ENCODE data around the gene GLO1. TPM values are rescaled to one million over a fixed set of nuclear protein-coding genes. Genes with fewer than 3 reads are reported as not detected.

Gene GLO1
- total RNA-seq, 1 experiment from 2014 or later = 155 TPM

- no peak overlapping the region for H3K4me3 Mint-ChIP-seq (ENCODE audit: unreplicated experiment)
- no peak overlapping the region for H3K4me3 ChIP-seq (ENCODE audit: low read depth, low read length)
- intact Hi-C loops (cut with micrococcal nuclease; ENCODE audit: unreplicated experiment) = no loop called here
- no TSS peak for BruUV-seq (replicated peaks)
- no peaks in the 10 kb centered on the region for H3K27me3 Mint-ChIP-seq (ENCODE audit: insufficient read depth, unreplicated experiment)
- POLR2A ChIA-PET = no interaction called here
- peaks cover 4% of the 10 kb centered on the region; the same call in 1 of the 2 replicates for H3K9me3 ChIP-seq
- no peaks in the 10 kb centered on the region for H3K27me3 ChIP-seq (replicated peaks; ENCODE audit: control insufficient read depth, insufficient read depth, low read length)
- no peaks in the 10 kb centered on the region for H3K4me1 ChIP-seq
- TF ChIP-seq CTCF (IDR thresholded peaks at IDR 0.05; ENCODE audit: insufficient read depth in 1 of 2, low read depth in 1 of 2, low read length in 1 of 2, severe bottlenecking in 1 of 2, unreplicated experiment in 1 of 2) = no peak
- H3K36me3 ChIP-seq (ENCODE audit: control insufficient read depth, insufficient read depth, low read length) = no peaks in the 10 kb centered on the region
- H3K36me3 Mint-ChIP-seq (ENCODE audit: insufficient read depth, unreplicated experiment) = no peaks in the 10 kb centered on the region
- H3K9me3 Mint-ChIP-seq (ENCODE audit: unreplicated experiment) = no peaks in the 10 kb centered on the region
- CTCF ChIA-PET = no interaction called here
- H3K4me1 Mint-ChIP-seq (ENCODE audit: low read depth, unreplicated experiment) = peaks cover 5% of the 10 kb centered on the region
- no peak overlapping the region for H3K27ac Mint-ChIP-seq (ENCODE audit: unreplicated experiment)
- no peak for DNase-seq
These were observed 56.6 kb downstream of the GLO1 start for GRCh38 chr6:38646166-38646878.

DNA sequence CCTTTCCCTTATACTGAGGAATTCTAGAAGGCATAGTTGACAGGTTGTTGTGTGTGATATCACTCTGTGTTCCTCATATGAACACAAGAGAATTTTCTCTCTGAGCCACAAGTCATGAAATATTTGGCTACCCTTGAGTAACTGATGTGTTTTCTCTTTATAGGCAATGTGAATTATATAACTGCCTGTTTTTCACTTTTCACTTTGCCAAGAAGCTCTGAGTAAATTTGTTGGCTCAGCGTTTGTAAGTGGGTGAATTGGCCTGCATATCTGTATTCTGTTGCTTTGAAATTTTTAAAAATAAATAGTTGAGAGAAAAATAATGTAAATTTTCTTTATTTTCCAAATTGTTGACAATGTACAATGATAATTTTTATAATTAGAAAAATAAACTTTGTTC, 58.0 kb downstream of the GLO1 start:
- Histone ChIP-seq H3K27me3 (replicated peaks; ENCODE audit: control insufficient read depth, insufficient read depth, low read length) (no peaks in the 10 kb centered on the region), H3K4me3 (ENCODE audit: low read depth, low read length) (no peak overlapping the region), H3K9me3 (no peaks in the 10 kb centered on the region), H3K4me1 (no peaks in the 10 kb centered on the region), H3K36me3 (ENCODE audit: control insufficient read depth, insufficient read depth, low read length) (no peaks in the 10 kb centered on the region)
- intact Hi-C loops (cut with micrococcal nuclease; ENCODE audit: unreplicated experiment) = no loop called here
- CTCF ChIA-PET = no interaction called here
- H3K4me3 Mint-ChIP-seq (ENCODE audit: unreplicated experiment) = no peak overlapping the region
- H3K9me3 Mint-ChIP-seq (ENCODE audit: unreplicated experiment) = no peaks in the 10 kb centered on the region
- TF ChIP-seq CTCF (IDR thresholded peaks at IDR 0.05; ENCODE audit: insufficient read depth in 1 of 2, low read depth in 1 of 2, low read length in 1 of 2, severe bottlenecking in 1 of 2, unreplicated experiment in 1 of 2) = no peak
- H3K27me3 Mint-ChIP-seq (ENCODE audit: insufficient read depth, unreplicated experiment) = no peaks in the 10 kb centered on the region
- H3K27ac Mint-ChIP-seq (ENCODE audit: unreplicated experiment) = no peak overlapping the region
- DNase-seq = no peak
- no TSS peak for BruUV-seq (replicated peaks)
- peaks cover 2% of the 10 kb centered on the region for H3K36me3 Mint-ChIP-seq (ENCODE audit: insufficient read depth, unreplicated experiment)
- peaks cover 12% of the 10 kb centered on the region for H3K4me1 Mint-ChIP-seq (ENCODE audit: low read depth, unreplicated experiment)
- POLR2A ChIA-PET = no interaction called here

DNA sequence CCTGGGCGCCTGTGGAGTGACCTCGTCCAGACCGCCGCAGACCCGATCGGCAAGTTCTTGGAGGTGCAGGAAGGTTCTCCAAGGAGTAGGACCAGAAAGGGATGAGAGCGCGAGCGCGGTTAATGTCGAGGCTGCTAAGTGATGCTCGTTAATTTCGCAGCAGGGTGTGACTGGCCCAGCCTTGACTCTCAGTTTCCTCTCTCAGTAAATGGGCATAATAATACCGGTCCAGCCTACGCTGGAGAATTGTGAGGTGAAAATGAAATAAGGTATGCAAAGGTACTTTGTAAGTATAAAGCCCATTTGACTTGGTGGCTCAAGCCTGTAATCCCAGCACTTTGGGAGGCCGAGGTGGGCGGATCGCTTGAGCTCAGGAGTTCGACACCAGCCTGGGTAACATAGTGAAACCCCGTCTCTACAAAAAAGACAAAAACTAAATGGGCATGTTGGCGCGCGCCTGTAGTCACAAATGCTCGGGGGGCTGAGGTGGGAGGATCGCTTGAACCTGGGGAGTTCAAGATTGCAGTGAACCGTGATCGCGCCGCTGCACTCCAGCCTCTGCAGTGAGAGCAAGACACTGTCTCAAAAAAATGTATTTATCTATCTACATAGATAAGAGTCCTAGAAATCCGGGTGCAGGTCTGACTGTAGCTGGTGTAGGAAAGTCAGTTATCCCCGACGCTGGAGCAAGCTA, 62.6 kb downstream of the GLO1 start:
- H3K36me3 Mint-ChIP-seq (ENCODE audit: insufficient read depth, unreplicated experiment) = peaks cover 8% of the 10 kb centered on the region
- no peaks in the 10 kb centered on the region for H3K27me3 Mint-ChIP-seq (ENCODE audit: insufficient read depth, unreplicated experiment)
- no peaks in the 10 kb centered on the region for H3K36me3 ChIP-seq (ENCODE audit: control insufficient read depth, insufficient read depth, low read length)
- BruUV-seq (replicated peaks) = TSS peak; percentile 46
- peaks cover 21% of the 10 kb centered on the region for H3K4me1 ChIP-seq
- H3K4me3 Mint-ChIP-seq (ENCODE audit: unreplicated experiment) = peak overlapping the region; percentile 83
- no peaks in the 10 kb centered on the region for H3K27me3 ChIP-seq (replicated peaks; ENCODE audit: control insufficient read depth, insufficient read depth, low read length)
- peaks cover 37% of the 10 kb centered on the region for H3K4me1 Mint-ChIP-seq (ENCODE audit: low read depth, unreplicated experiment)
- TF ChIP-seq CTCF (IDR thresholded peaks at IDR 0.05; ENCODE audit: insufficient read depth in 1 of 2, low read depth in 1 of 2, low read length in 1 of 2, severe bottlenecking in 1 of 2, unreplicated experiment in 1 of 2) = no peak
- intact Hi-C loops (cut with micrococcal nuclease; ENCODE audit: unreplicated experiment) = no loop called here
- peak in 1 of 2 experiments; percentile 68 for DNase-seq
- no peaks in the 10 kb centered on the region for H3K9me3 ChIP-seq
- ChIA-PET CTCF (no interaction called here), POLR2A (no interaction called here)
- H3K9me3 Mint-ChIP-seq (ENCODE audit: unreplicated experiment) = no peaks in the 10 kb centered on the region
- peak overlapping the region; percentile 88 for H3K4me3 ChIP-seq (ENCODE audit: low read depth, low read length)
- peak overlapping the region; percentile 85 for H3K27ac Mint-ChIP-seq (ENCODE audit: unreplicated experiment)

Data from Caco-2 (cell line).